H9 (cell line): ENCODE data around the gene RNF39. TPM values are rescaled to one million over a fixed set of nuclear protein-coding genes. Genes with fewer than 3 reads are reported as not detected.

Source experiments
- DNase-seq: peaks from one replicate; pipeline ENCODE4 v3.0.0-alpha.2; 2017
- H2AFZ ChIP-seq: one replicate; pipeline ENCODE4 v1.6.1; 2013; ENCODE audit warnings: mild to moderate bottlenecking, low read length, control low read depth, moderate library complexity
- H2AK5ac ChIP-seq: 2 replicates; pipeline ENCODE4 v1.6.1; 2013; ENCODE audit warnings: low read length, control low read depth, mixed read lengths; ENCODE audit not compliant: insufficient read length
- H2BK120ac ChIP-seq: one replicate; pipeline ENCODE4 v1.6.1; 2013; ENCODE audit warnings: low read depth, mild to moderate bottlenecking, low read length, control low read depth, inconsistent platforms; ENCODE audit not compliant: poor library complexity, severe bottlenecking
- H2BK12ac ChIP-seq: 2 replicates; pipeline ENCODE4 v1.6.1; 2013; ENCODE audit warnings: low read length, control low read depth, mixed read lengths, low read depth; ENCODE audit not compliant: insufficient read length
- H2BK15ac ChIP-seq: 2 replicates; pipeline ENCODE4 v1.6.1; 2013; ENCODE audit warnings: low read depth, low read length, control low read depth
- H2BK20ac ChIP-seq: one replicate; pipeline ENCODE4 v1.6.1; 2013; ENCODE audit warnings: low read depth, mild to moderate bottlenecking, low read length, control low read depth, inconsistent platforms; ENCODE audit not compliant: poor library complexity, severe bottlenecking
- H2BK5ac ChIP-seq: 2 replicates; pipeline ENCODE4 v1.6.1; 2013; ENCODE audit warnings: low read length, control low read depth, mixed read lengths; ENCODE audit not compliant: insufficient read length
- H3K14ac ChIP-seq: 2 replicates; pipeline ENCODE4 v1.6.1; 2013; ENCODE audit warnings: low read length, control low read depth; ENCODE audit not compliant: insufficient read depth
- H3K18ac ChIP-seq: 2 replicates; pipeline ENCODE4 v1.6.1; 2013; ENCODE audit warnings: low read depth, mild to moderate bottlenecking, mixed read lengths, low read length, control low read depth; ENCODE audit not compliant: insufficient read length
- H3K23ac ChIP-seq: 2 replicates; pipeline ENCODE4 v1.6.1; 2013; ENCODE audit warnings: low read length, control low read depth, mixed read lengths, low read depth; ENCODE audit not compliant: insufficient read length
- H3K23me2 ChIP-seq: 2 replicates; pipeline ENCODE4 v1.6.1; 2013; ENCODE audit warnings: low read depth, mild to moderate bottlenecking, mixed read lengths, low read length, control low read depth; ENCODE audit not compliant: insufficient read length, poor library complexity, severe bottlenecking
- H3K27ac ChIP-seq: 2 replicates; pipeline ENCODE4 v1.5.1; 2013; ENCODE audit warnings: low read length, control low read depth, mixed read lengths, low read depth; ENCODE audit not compliant: insufficient read length
- H3K27me3 ChIP-seq: 2 replicates; pipeline ENCODE4 v1.6.1; 2013; ENCODE audit warnings: low read length, control low read depth, inconsistent platforms; ENCODE audit not compliant: insufficient read depth
- H3K4ac ChIP-seq: 2 replicates; pipeline ENCODE4 v1.6.1; 2013; ENCODE audit warnings: low read depth, mild to moderate bottlenecking, control low read depth, inconsistent platforms, low read length, moderate library complexity
- H3K4me1 ChIP-seq: 2 replicates; pipeline ENCODE4 v1.6.1; 2013; ENCODE audit warnings: low read length, control low read depth, inconsistent platforms; ENCODE audit not compliant: insufficient read depth
- H3K4me2 ChIP-seq: 2 replicates; pipeline ENCODE4 v1.6.1; 2013; ENCODE audit warnings: low read length, control low read depth, mixed read lengths; ENCODE audit not compliant: insufficient read length, insufficient read depth
- H3K56ac ChIP-seq: 2 replicates; pipeline ENCODE4 v1.6.1; 2013; ENCODE audit warnings: low read depth, mild to moderate bottlenecking, mixed read lengths, low read length, control low read depth; ENCODE audit not compliant: insufficient read length
- H3K79me1 ChIP-seq: 2 replicates; pipeline ENCODE4 v1.6.1; 2013; ENCODE audit warnings: low read depth, mild to moderate bottlenecking, moderate library complexity, low read length, control low read depth, inconsistent platforms; ENCODE audit not compliant: insufficient read depth, poor library complexity, severe bottlenecking
- H3K79me2 ChIP-seq: 2 replicates; pipeline ENCODE4 v1.6.1; 2013; ENCODE audit warnings: low read length, control low read depth, inconsistent platforms; ENCODE audit not compliant: insufficient read depth
- H3K9ac ChIP-seq: 2 replicates; pipeline ENCODE4 v1.6.1; 2013; ENCODE audit warnings: low read length, control low read depth, mixed read lengths; ENCODE audit not compliant: insufficient read length; ENCODE audit errors: extremely low read depth
- H3K9me3 ChIP-seq: one replicate; pipeline ENCODE4 v1.6.1; 2013; ENCODE audit warnings: low read depth, low read length, inconsistent platforms; ENCODE audit not compliant: control insufficient read depth
- H3T11ph ChIP-seq: one replicate; pipeline ENCODE4 v1.6.1; 2013; ENCODE audit warnings: mild to moderate bottlenecking, low read length, control low read depth, inconsistent platforms
- H4K20me1 ChIP-seq: one replicate; pipeline ENCODE4 v1.6.1; 2013; ENCODE audit not compliant: control insufficient read depth, insufficient read length, insufficient read depth
- H4K5ac ChIP-seq: 2 replicates; pipeline ENCODE4 v1.6.1; 2013; ENCODE audit warnings: low read depth, mild to moderate bottlenecking, mixed read lengths, low read length, control low read depth; ENCODE audit not compliant: insufficient read length
- H4K8ac ChIP-seq: replicated peaks from 2 replicates; pipeline ENCODE4 v1.6.1; 2013; ENCODE audit warnings: low read length, control low read depth, mixed read lengths, low read depth; ENCODE audit not compliant: insufficient read length
- H4K91ac ChIP-seq: 2 replicates; pipeline ENCODE4 v1.6.1; 2013; ENCODE audit warnings: low read depth, mild to moderate bottlenecking, moderate library complexity, mixed read lengths, low read length, control low read depth; ENCODE audit not compliant: insufficient read length
- H3K27ac Mint-ChIP-seq, 3 experiments: 2 replicates in 2 of 3; 3 replicates in 1 of 3; pipeline ENCODE4 v1.8.0; 2020 to 2021; ENCODE audit warnings: mixed read lengths in 3 of 3, mild to moderate bottlenecking in 1 of 3, moderate library complexity in 1 of 3
- H3K27me3 Mint-ChIP-seq: 2 replicates; pipeline ENCODE4 v1.8.0; 2021; ENCODE audit warnings: low read depth, mild to moderate bottlenecking, moderate library complexity, mixed read lengths
- H3K36me3 Mint-ChIP-seq, 3 experiments: 2 replicates in 2 of 3; 3 replicates in 1 of 3; pipeline ENCODE4 v1.8.0; 2020 to 2021; ENCODE audit warnings: low read depth in 3 of 3, mixed read lengths in 3 of 3; ENCODE audit not compliant: insufficient read depth in 1 of 3
- H3K4me1 Mint-ChIP-seq, 2 experiments: 2 replicates each; pipeline ENCODE4 v1.8.0; 2020; ENCODE audit warnings: mixed read lengths in 2 of 2
- H3K4me3 Mint-ChIP-seq, 2 experiments: 2 replicates in 1 of 2; 3 replicates in 1 of 2; pipeline ENCODE4 v1.8.0; 2020 to 2021; ENCODE audit warnings: mild to moderate bottlenecking in 2 of 2, mixed read lengths in 2 of 2, moderate library complexity in 1 of 2
- H3K9me3 Mint-ChIP-seq, 2 experiments: 2 replicates in 1 of 2; 3 replicates in 1 of 2; pipeline ENCODE4 v1.8.0; 2020; ENCODE audit warnings: mild to moderate bottlenecking in 2 of 2, mixed read lengths in 2 of 2, moderate library complexity in 1 of 2
- CTCF ChIP-seq: fragments of 200-600 bp; sonication (generic); conservative IDR thresholded peaks from 3 replicates; pipeline ENCODE4 v1.8.0; 2021; ENCODE audit warnings: antibody characterized with exemption, mild to moderate bottlenecking
- WGBS: extraction: QIAGEN DNeasy Blood & Tissue Kit; methylation state at CpG from one replicate; pipeline ENCODE4 v1.1.7; 2013; ENCODE audit warnings: missing lambda C conversion rate, low lambda C conversion rate, mixed read lengths; ENCODE audit not compliant: insufficient read length; ENCODE audit errors: extremely low coverage; 5-methylcytosine and 5-hydroxymethylcytosine counted together
- total RNA-seq: library from RNA; stranded (reverse); gene quantifications from 2 replicates; pipeline ENCODE4 v1.2.1, GENCODE V29; 2021

The RNF39 gene
- total RNA-seq, 1 experiment from 2014 or later = 0.26 TPM

GRCh38 chr6:30092852-30093543 lies 17.4 kb upstream of the RNF39 start:
- no peak overlapping the region for H2BK15ac ChIP-seq
- no peak for TF ChIP-seq CTCF
- no peak overlapping the region for H2BK5ac ChIP-seq
- H2AFZ ChIP-seq = no peak overlapping the region
- no peak overlapping the region for H3K4me2 ChIP-seq
- Mint-ChIP-seq H3K4me3 (no peak overlapping the region), H3K27ac (no peak overlapping the region), H3K4me1 (peaks cover 9 to 12% of the 10 kb centered on the region in 2 experiments), H3K36me3 (no peaks in the 10 kb centered on the region), H3K27me3 (peaks cover 86% of the 10 kb centered on the region), H3K9me3 (no peaks in the 10 kb centered on the region; a peak in 1 of 5 replicates)
- H3K79me2 ChIP-seq = no peaks in the 10 kb centered on the region
- H3K9me3 ChIP-seq = no peaks in the 10 kb centered on the region
- H3K9ac ChIP-seq = no peak overlapping the region
- WGBS = no CpG with 5 or more reads among the region's 6 CpGs
- no peak for DNase-seq
- no peak overlapping the region for H3K56ac ChIP-seq
- no peak overlapping the region for H3K18ac ChIP-seq
- H3T11ph ChIP-seq = no peak overlapping the region
- no peak overlapping the region for H3K14ac ChIP-seq
- H2BK20ac ChIP-seq = no peak overlapping the region
- H3K27me3 ChIP-seq = no peaks in the 10 kb centered on the region; the same call in 1 of the 2 replicates
- H3K79me1 ChIP-seq = no peaks in the 10 kb centered on the region
- no peak overlapping the region for H4K91ac ChIP-seq
- no peak overlapping the region for H3K4ac ChIP-seq
- H3K23ac ChIP-seq = no peak overlapping the region
- H3K27ac ChIP-seq = no peak overlapping the region
- no peak overlapping the region for H4K8ac ChIP-seq
- H2BK12ac ChIP-seq = no peak overlapping the region
- no peaks in the 10 kb centered on the region for H3K23me2 ChIP-seq
- H2AK5ac ChIP-seq = no peak overlapping the region
- no peaks in the 10 kb centered on the region for H4K20me1 ChIP-seq
- no peak overlapping the region for H2BK120ac ChIP-seq
- H3K4me1 ChIP-seq = no peaks in the 10 kb centered on the region; the same call in 1 of the 2 replicates
- H4K5ac ChIP-seq = no peak overlapping the region
